Stimulated activated CD4-positive, alpha-beta T cell treated with anti-CD3 and anti-CD28 coated beads, Interleukin-12 subunit alpha, Interleukin-12 subunit beta, amount 100 ng/mL, for 4 hours (primary cell): ENCODE data around the gene MGRN1.

Source experiments
- DNase-seq: peaks from one replicate; pipeline ENCODE4 v3.0.0-alpha.2; 2020

The MGRN1 gene

GRCh38 chr16:4677390-4677789, 52.8 kb downstream of the MGRN1 start:
- DNase-seq, result no peak

DNA sequence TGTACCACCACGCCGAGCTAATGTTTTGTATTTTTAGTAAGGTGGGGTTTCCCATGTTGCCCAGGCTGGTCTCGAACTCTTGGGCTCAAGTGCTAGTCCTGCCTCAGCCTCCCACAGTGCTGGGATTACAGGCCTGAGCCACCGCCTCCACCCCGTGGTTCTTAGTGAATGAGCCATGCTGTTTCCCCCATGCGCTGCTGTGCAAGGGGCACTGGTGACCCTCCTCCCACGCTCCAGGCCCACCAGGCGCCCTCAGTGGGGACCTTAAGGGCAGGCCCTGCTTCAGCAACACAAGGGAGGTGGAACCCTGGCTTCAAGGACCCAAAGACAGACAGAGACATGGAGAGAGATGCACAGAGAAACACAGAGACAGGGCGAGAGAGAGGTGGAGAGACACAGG, 53.4 kb downstream of the MGRN1 start:
- no peak for DNase-seq

GRCh38 chr16:4678596-4678995, 54.0 kb downstream of the MGRN1 start:
- DNase-seq, result no peak

GRCh38 chr16:4679156-4679849, 54.7 kb downstream of the MGRN1 start:
- DNase-seq, result no peak

GRCh38 chr16:4679850-4680636, 55.4 kb downstream of the MGRN1 start:
- no peak for DNase-seq

GRCh38 chr16:4680673-4681470, 56.2 kb downstream of the MGRN1 start:
- no peak for DNase-seq

- no peak for DNase-seq
These were observed 57.0 kb downstream of the MGRN1 start for GRCh38 chr16:4681471-4682083.

DNA sequence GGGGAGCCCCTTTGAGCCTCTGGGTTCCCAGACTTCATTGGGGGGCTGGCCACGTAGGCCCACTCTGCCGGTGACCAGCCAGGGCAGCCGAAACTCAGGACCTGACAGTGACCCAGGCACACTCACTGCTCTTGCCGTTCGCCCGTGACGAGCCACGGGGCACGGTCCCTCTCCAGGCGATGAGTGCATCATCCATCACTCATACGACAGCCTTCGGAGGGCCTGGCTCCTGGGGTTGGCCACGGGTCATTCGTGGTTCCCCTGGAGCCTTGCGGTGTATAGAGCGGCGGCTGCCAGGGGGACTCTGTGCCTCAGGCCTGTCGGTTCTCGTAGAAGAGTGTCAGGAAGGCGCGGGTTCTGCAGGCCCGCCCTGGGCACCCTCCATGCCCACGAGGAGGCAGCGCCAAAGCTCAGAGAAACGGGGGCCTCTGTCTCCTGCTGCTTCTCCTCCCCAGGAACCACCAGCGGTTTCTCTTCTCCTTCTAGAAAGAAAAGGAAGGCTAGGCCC, 57.5 kb downstream of the MGRN1 start:
- no peak for DNase-seq

DNA sequence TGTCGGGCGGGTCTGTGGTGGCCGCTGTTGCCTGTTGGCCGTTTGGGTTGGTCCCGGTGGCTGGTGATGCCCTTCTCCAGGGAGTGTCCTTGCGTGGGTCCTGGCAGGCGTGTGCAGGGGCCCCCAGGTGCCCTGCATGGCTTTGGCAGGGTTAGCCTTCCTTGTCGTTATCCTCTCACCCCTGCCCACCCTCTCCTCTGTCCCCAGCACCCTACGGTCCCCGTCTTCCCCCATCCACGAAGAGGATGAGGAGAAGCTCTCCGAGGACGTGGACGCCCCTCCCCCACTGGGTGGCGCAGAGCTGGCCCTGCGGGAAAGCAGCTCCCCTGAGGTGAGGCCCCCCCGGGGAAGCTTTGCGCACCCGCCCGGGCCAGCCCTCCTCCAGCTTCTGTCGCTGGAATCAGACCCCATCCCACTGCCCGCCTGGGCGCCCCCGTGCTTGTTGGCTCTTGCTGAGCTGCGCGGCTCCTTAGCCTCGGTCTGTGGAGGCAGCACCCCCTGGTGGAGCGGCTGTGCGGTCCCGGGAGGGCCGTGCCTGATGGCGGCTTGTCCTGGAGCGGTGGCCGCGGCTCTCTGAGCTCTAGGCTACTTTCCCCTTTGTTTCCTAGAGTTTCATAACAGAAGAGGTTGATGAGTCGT, 58.1 kb downstream of the MGRN1 start:
- DNase-seq, result no peak

DNA sequence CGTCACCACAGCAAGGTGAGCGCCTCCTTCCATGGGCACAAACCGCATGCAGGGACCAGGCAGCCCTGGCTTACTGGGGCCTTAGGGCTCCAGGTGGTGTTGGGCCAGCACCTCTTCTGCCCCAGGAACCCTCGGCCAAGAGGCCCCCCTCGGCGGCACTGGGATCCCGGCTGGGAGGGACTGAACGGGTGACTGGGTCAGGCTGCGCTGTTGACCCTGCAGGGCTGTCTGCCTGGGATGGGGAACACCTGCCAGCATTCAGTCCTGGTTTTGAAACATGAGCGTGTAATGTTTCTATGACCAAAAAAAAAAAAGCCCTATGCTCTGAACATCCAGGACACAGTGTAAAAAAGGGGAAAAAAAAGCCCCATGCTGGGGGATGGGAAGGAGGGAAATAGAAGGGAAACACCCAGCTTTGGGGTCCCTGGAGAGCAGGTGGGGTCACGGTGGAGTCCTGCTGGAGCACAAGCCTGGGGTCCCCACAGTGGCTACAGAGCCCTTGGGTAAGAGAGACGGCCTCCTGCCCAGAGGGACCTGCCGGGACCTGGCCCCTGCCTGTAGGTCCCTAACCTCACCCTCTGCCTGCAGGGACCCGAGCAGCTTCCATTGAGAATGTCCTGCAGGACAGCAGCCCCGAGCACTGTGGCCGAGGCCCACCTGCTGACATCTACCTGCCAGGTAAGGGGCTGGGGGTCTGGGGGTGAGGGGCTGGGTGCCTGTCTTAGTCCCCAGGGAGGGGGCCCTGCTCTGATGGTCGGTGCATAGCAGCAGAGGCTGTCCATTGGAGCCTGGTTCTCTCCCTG, 58.8 kb downstream of the MGRN1 start:
- DNase-seq, result no peak

- DNase-seq, result no peak
These were observed 59.6 kb downstream of the MGRN1 start for GRCh38 chr16:4684058-4684715.

- no peak for DNase-seq
These were observed 60.1 kb downstream of the MGRN1 start for GRCh38 chr16:4684763-4685162.

DNA sequence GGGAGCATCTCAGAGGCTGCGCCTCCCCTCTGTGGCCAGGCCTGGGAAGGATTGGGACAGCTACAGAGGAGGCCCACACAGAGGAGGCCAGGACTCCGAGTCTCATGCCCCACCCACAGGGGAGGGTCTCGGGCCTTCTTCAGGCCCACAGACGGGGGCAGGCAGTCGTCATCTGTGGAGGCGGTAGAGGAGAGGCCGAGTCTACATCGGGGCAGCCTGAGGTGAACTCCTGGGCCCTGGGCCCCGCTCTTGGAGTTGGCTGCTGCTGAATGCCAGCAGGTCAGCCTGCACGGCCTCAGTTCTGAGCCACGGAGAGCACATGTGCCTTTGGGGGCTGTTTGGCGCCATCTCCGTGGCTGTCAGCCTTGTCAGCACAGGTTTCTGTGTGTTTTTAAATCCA, 60.7 kb downstream of the MGRN1 start:
- DNase-seq, result no peak

GRCh38 chr16:4685776-4686496, 61.3 kb downstream of the MGRN1 start:
- DNase-seq, result no peak

- no peak for DNase-seq
These were observed 62.0 kb downstream of the MGRN1 start for GRCh38 chr16:4686497-4687210.

GRCh38 chr16:4687416-4687815, 62.8 kb downstream of the MGRN1 start:
- no peak for DNase-seq

DNA sequence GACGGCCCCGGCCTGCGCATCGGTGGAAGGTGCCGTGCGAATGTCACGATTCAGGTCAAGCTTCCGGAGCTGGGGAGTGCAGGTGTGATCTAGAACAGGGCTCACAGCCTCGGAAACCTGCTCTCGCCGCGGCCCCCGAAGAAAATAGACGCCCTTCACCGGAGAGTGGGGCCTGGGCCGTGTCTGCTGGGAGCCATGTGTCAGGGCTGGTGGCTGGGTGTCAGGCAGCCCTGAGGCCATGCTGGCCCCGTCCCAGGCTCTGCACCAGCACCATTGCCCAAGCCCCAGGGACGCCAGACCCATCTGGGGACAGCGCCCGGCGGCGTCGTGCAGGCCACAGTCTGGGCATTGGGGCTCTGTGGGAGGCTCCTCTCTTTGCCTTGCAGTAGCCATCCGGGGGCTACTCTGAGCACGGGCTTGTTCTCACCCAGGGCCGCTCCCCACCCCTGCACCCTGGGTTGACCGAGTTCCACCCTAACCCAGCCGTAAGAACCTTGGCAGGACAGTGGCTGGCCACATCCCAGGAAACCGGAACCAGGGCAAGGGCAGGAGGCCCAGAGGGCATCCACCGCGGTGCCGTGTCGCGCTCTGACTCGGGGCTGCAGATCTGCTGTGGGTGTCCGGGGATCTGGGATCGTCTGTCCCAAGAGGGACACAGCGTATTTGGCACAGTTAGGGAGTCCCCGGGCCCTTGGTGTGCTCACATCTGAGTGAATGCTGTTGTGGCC, 63.5 kb downstream of the MGRN1 start:
- no peak for DNase-seq

- DNase-seq, result no peak
These were observed 64.0 kb downstream of the MGRN1 start for GRCh38 chr16:4688674-4689045.

DNA sequence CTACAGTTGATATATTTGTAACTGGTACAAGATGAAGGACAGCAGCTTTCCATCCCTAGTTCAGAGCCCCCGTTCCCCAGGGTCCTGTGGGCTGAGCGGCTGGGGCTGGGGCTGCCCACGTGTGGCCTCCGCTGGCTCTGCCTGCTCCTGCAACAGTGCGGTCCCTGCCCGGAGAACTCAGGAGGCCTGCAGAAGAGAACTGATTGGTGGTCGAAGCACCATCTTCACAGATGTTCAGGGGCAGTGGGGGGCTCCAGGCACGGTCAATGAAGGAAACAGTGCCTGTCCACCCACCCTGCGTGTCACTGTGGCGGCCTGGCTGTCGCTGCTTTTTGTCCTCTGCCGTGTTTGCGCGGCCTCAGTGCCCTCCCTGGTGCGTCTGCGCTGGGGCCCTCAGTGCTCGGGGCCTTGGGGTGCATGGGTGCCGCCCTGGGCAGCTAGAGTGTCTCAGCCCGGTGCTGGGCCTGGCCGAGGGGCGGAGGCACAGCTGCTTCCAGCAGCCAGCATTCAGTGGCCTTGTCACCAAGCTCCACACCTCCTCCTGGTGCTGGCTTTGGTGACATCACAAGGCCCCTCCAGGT, 64.6 kb downstream of the MGRN1 start:
- DNase-seq, result no peak
